Left lung (tissue), 10 donors: ENCODE measurements around the gene ZNF516. TPM values are rescaled to one million over a fixed set of nuclear protein-coding genes. Genes with fewer than 3 reads are reported as not detected.

Experiments used
- ATAC-seq: fragments of 200-7000 bp; cut with Tn5 transposase; one replicate; pipeline ENCODE4 v1.9.1; 2020; ENCODE audit warnings: moderate library complexity
- DNase-seq, 4 donors: peaks; one replicate each; pipeline ENCODE4 v3.0.0-alpha.2; 2013 to 2020
- H3K27ac ChIP-seq, 2 donors: fragments of 200-600 bp; sonication (generic) in 1 of 2; one replicate each; pipeline versions ENCODE4 v1.5.0 to v1.8.0; 2020 to 2021
- H3K27me3 ChIP-seq, 2 donors: fragments of 200-600 bp; sonication (generic) in 1 of 2; one replicate each; pipeline versions ENCODE4 v1.5.0 to v1.8.0; 2020 to 2021
- H3K36me3 ChIP-seq, 2 donors: fragments of 200-600 bp; sonication (generic) in 1 of 2; one replicate each; pipeline versions ENCODE4 v1.5.0 to v1.8.0; 2020 to 2021
- H3K4me1 ChIP-seq, 2 donors: fragments of 200-600 bp; one replicate each; pipeline ENCODE4 v1.8.0; 2021
- H3K4me3 ChIP-seq, 2 donors: fragments of 200-600 bp; sonication (generic) in 1 of 2; one replicate each; pipeline versions ENCODE4 v1.5.0 to v1.8.0; 2020 to 2021; ENCODE audit warnings: mild to moderate bottlenecking in 1 of 2
- H3K9me3 ChIP-seq, 2 donors: fragments of 200-600 bp; sonication (generic) in 1 of 2; one replicate each; pipeline versions ENCODE4 v1.5.0 to v1.8.0; 2020 to 2021
- CTCF ChIP-seq, 2 donors: fragments of 200-600 bp; sonication (generic) in 1 of 2; IDR thresholded peaks; one replicate each; pipeline versions ENCODE4 v1.5.0 to v1.8.0; 2021; ENCODE audit warnings: antibody characterized with exemption in 2 of 2
- intact Hi-C, 2 donors: fragments of 100-400 bp; cut with DNase I; formaldehyde crosslinking; loops; one replicate each; pipeline versions ENCODE4 v1.11.2 to v1.14.2; 2022
- polyA plus RNA-seq, 6 donors: library from polyadenylated mRNA; unstranded; fragments of 120-200 nt; gene quantifications; one replicate each; pipeline ENCODE4 v1.2.1, GENCODE V29; 2013; ENCODE audit not compliant: insufficient read length in 6 of 6
- total RNA-seq, 2 donors: library from RNA; stranded (reverse); fragmentation: NEBNext Ultra II Directional; extraction: Animal tissue kit (Norgen Biotek cat#: 25700); gene quantifications; one replicate each; pipeline ENCODE4 v1.2.1, GENCODE V29; 2021
- donor health status: DM: no; HTN: yes; CAD: no.
- donor health status: DM: no; HTN: no; CAD: no.

Gene ZNF516
- total and polyA plus RNA-seq, 8 donors: 33.9 to 51.2 (median 46.8) TPM

- Histone ChIP-seq H3K9me3 (no peaks in the 10 kb centered on the region), H3K27me3 (peaks cover 0 to 10% of the 10 kb centered on the region in 2 donors), H3K4me1 (peaks cover 13 to 56% of the 10 kb centered on the region in 2 donors), H3K4me3 (peak overlapping the region; percentile 57 to 83), H3K36me3 (no peaks in the 10 kb centered on the region), H3K27ac (peak overlapping the region; percentile 50 to 65)
- DNase-seq: peak; percentile 59 to 88 (median 70)
- peak; percentile 11 for ATAC-seq
- no peak for TF ChIP-seq CTCF (IDR thresholded peaks at IDR 0.05)
- intact Hi-C loops: no loop called here
Measured at GRCh38 chr18:76490670-76491472, 4.2 kb downstream of the ZNF516 start.

GRCh38 chr18:76490033-76490432, 5.0 kb downstream of the ZNF516 start:
- peaks cover 0 to 10% of the 10 kb centered on the region in 2 donors for H3K27me3 ChIP-seq
- no peaks in the 10 kb centered on the region for H3K36me3 ChIP-seq
- ATAC-seq (no peak), DNase-seq (no peak)
- H3K9me3 ChIP-seq: no peaks in the 10 kb centered on the region
- peak overlapping the region in 1 of 2 donors; percentile 50 for H3K27ac ChIP-seq
- peaks cover 13 to 58% of the 10 kb centered on the region in 2 donors for H3K4me1 ChIP-seq
- no peak for TF ChIP-seq CTCF (IDR thresholded peaks at IDR 0.05)
- peak overlapping the region in 1 of 2 donors; percentile 83 for H3K4me3 ChIP-seq
- intact Hi-C loops: no loop called here

GRCh38 chr18:76489081-76489480, 6.0 kb downstream of the ZNF516 start:
- H3K27ac ChIP-seq: no peak overlapping the region
- no peak overlapping the region for H3K4me3 ChIP-seq
- TF ChIP-seq CTCF (IDR thresholded peaks at IDR 0.05): no peak

GRCh38 chr18:76488190-76488589, 6.9 kb downstream of the ZNF516 start:
- TF ChIP-seq CTCF (IDR thresholded peaks at IDR 0.05): no peak
- H3K36me3 ChIP-seq: no peaks in the 10 kb centered on the region
- intact Hi-C loops: no loop called here
- ATAC-seq (no peak), DNase-seq (peak in 1 of 4 donors; percentile 34)
- H3K27me3 ChIP-seq: no peaks in the 10 kb centered on the region
- H3K9me3 ChIP-seq: no peaks in the 10 kb centered on the region
- H3K27ac ChIP-seq: no peak overlapping the region
- H3K4me1 ChIP-seq: peaks cover 13 to 70% of the 10 kb centered on the region in 2 donors
- H3K4me3 ChIP-seq: no peak overlapping the region

More at GRCh38 chr18:76489081-76489480, 6.0 kb downstream of the ZNF516 start:
- ATAC-seq (no peak), DNase-seq (no peak)
- no peaks in the 10 kb centered on the region for H3K9me3 ChIP-seq
- peaks cover 0 to under 1% of the 10 kb centered on the region in 2 donors for H3K27me3 ChIP-seq
- no peaks in the 10 kb centered on the region for H3K36me3 ChIP-seq
- intact Hi-C loops: no loop called here
- peaks cover 13 to 64% of the 10 kb centered on the region in 2 donors for H3K4me1 ChIP-seq

GRCh38 chr18:76487782-76488181, 7.3 kb downstream of the ZNF516 start:
- Histone ChIP-seq H3K36me3 (no peaks in the 10 kb centered on the region), H3K4me1 (peaks cover 13 to 75% of the 10 kb centered on the region in 2 donors), H3K9me3 (no peaks in the 10 kb centered on the region), H3K4me3 (no peak overlapping the region), H3K27ac (no peak overlapping the region), H3K27me3 (no peaks in the 10 kb centered on the region)
- no peak for TF ChIP-seq CTCF (IDR thresholded peaks at IDR 0.05)
- intact Hi-C loops: no loop called here
- ATAC-seq: no peak
- DNase-seq: no peak
